Erythroblast (primary cell): ENCODE results near the gene RICTOR.

Experiments
- GATA1 ChIP-seq: IDR thresholded peaks from 2 replicates; pipeline ENCODE4 v1.6.1; 2011; ENCODE audit warnings: low read depth, mild to moderate bottlenecking, control low read depth, low read length, moderate library complexity
- POLR2A ChIP-seq: IDR thresholded peaks from 2 replicates; pipeline ENCODE4 v1.6.1; 2011; ENCODE audit warnings: mild to moderate bottlenecking, low read length

DNA sequence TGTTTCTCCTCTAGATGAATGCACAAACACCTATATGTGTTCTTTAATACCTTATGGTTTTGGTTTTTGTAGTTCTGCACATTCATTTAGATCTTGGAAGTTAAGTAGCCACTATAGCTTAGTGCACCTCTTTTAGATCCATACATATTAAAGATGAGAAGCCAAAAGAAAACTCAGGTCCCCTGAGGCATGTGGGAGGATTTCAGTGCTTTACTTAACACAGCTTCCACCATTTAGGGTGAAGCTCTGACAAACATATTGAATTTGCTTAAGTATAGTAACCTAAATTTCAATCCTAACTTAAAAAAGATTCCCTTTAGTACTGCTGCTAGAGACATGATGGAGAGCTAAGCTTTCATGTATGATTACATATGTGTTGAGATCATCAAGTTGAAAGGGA lies 25.6 kb upstream of the RICTOR start:
- TF ChIP-seq POLR2A (no peak), GATA1 (no peak)
